GM12874 (cell line): ENCODE measurements around the gene IQSEC2.
A peak's percentile ranks its signal among the peaks of the same experiment; 100 is the strongest.

ENCODE experiments used
- CTCF ChIP-seq: IDR thresholded peaks from 2 replicates; pipeline ENCODE4 v1.5.1; 2011; ENCODE audit warnings: low read depth, mild to moderate bottlenecking, control low read depth, low read length, moderate library complexity; ENCODE audit not compliant: insufficient read depth

The IQSEC2 gene

GRCh38 chrX:53246231-53246630 lies 35.2 kb downstream of the IQSEC2 start:
- TF ChIP-seq CTCF = no peak

- TF ChIP-seq CTCF = no peak
Measured at GRCh38 chrX:53244610-53245009, 36.8 kb downstream of the IQSEC2 start.

- no peak for TF ChIP-seq CTCF
Measured at GRCh38 chrX:53242310-53242709, 39.1 kb downstream of the IQSEC2 start.

- TF ChIP-seq CTCF = no peak
Measured at GRCh38 chrX:53241558-53241957, 39.8 kb downstream of the IQSEC2 start.

- 0 out of 2 replicates have a peak, but pooled peaks have one; percentile 13 for TF ChIP-seq CTCF
Measured at GRCh38 chrX:53239474-53239873, 41.9 kb downstream of the IQSEC2 start.

- no peak for TF ChIP-seq CTCF
Measured at GRCh38 chrX:53237056-53237455, 44.3 kb downstream of the IQSEC2 start.

- TF ChIP-seq CTCF = no peak
Measured at GRCh38 chrX:53236025-53236679, 45.2 kb downstream of the IQSEC2 start.

GRCh38 chrX:53235566-53235965 lies 45.8 kb downstream of the IQSEC2 start:
- TF ChIP-seq CTCF = no peak
